Activated T-helper 1 cell treated with Interleukin-2 at 50 U/mL for 16 hours (primary cell): ENCODE measurements around the gene NOC3L.
"Not testable (repeated sequence)": the region's sequence is repeated elsewhere in the genome, so short reads cannot be mapped to it uniquely, and the experiment has no call there.

Experiments
- DNase-seq: peaks from one replicate; pipeline ENCODE4 v3.0.0-alpha.2; 2020; ENCODE audit warnings: low read depth

The NOC3L gene

GRCh38 chr10:94361171-94361794 is 1.5 kb downstream of the NOC3L start:
- DNase-seq, result no peak

GRCh38 chr10:94358480-94358879 is 4.3 kb downstream of the NOC3L start:
- no peak for DNase-seq

- DNase-seq, result no peak
Observed at GRCh38 chr10:94357193-94357592, 5.5 kb downstream of the NOC3L start.

GRCh38 chr10:94355841-94356240 is 6.9 kb downstream of the NOC3L start:
- no peak for DNase-seq

- DNase-seq, result no peak
Observed at GRCh38 chr10:94353336-94353735, 9.4 kb downstream of the NOC3L start.

- DNase-seq, result no peak
Observed at GRCh38 chr10:94351089-94351488, 11.7 kb downstream of the NOC3L start.

GRCh38 chr10:94350500-94350899 is 12.2 kb downstream of the NOC3L start:
- DNase-seq, result not testable (repeated sequence)

GRCh38 chr10:94349327-94349726 is 13.4 kb downstream of the NOC3L start:
- no peak for DNase-seq

GRCh38 chr10:94344522-94345122 is 18.1 kb downstream of the NOC3L start:
- no peak for DNase-seq

GRCh38 chr10:94343151-94343550 is 19.6 kb downstream of the NOC3L start:
- no peak for DNase-seq

- no peak for DNase-seq
Observed at GRCh38 chr10:94334857-94335256, 27.9 kb downstream of the NOC3L start.

- no peak for DNase-seq
Observed at GRCh38 chr10:94333051-94333450, 29.7 kb downstream of the NOC3L start.

- DNase-seq, result no peak
Observed at GRCh38 chr10:94328613-94329012, 34.1 kb downstream of the NOC3L start.

GRCh38 chr10:94327649-94328048 is 35.1 kb downstream of the NOC3L start:
- DNase-seq, result no peak

GRCh38 chr10:94324609-94325233 is 38.0 kb downstream of the NOC3L start:
- DNase-seq, result no peak

- DNase-seq, result peak; percentile 27
Observed at GRCh38 chr10:94320285-94320914, 42.3 kb downstream of the NOC3L start.

- DNase-seq, result no peak
Observed at GRCh38 chr10:94316560-94316959, 46.2 kb downstream of the NOC3L start.

GRCh38 chr10:94315975-94316464 is 46.7 kb downstream of the NOC3L start:
- no peak for DNase-seq

- no peak for DNase-seq
Observed at GRCh38 chr10:94315024-94315451, 47.7 kb downstream of the NOC3L start.

- no peak for DNase-seq
Observed at GRCh38 chr10:94310369-94310768, 52.4 kb downstream of the NOC3L start.

- DNase-seq, result no peak
Observed at GRCh38 chr10:94308866-94309265, 53.9 kb downstream of the NOC3L start.

- no peak for DNase-seq
Observed at GRCh38 chr10:94307046-94307615, 55.6 kb downstream of the NOC3L start.

GRCh38 chr10:94303929-94304328 is 58.8 kb downstream of the NOC3L start:
- no peak for DNase-seq
